SK-N-SH (cell line): ENCODE measurements around the gene APLP1. TPM values are rescaled to one million over a fixed set of nuclear protein-coding genes. Genes with fewer than 3 reads are reported as not detected.

ENCODE experiments used
- CTCF ChIA-PET: fragments of 300-600, 350-600 bp; formaldehyde crosslinking; extraction: SDS; loops from one replicate; lab custom pipeline; 2021; lab: Yijun Ruan, JAX
- POLR2A ChIA-PET: fragments of 350-600 bp; sonication (Branson Sonifier 250); formaldehyde crosslinking; extraction: SDS; loops from one replicate; lab custom pipeline; 2020; ENCODE audit warnings: antibody characterized with exemption, inconsistent platforms; lab: Yijun Ruan, JAX
- DNase-seq: peaks from one replicate; pipeline ENCODE4 v3.0.0; 2012
- H2AFZ ChIP-seq: fragments of 200-600 bp; sonication (generic); 2 replicates; pipeline ENCODE4 v1.8.1; 2016; ENCODE audit warnings: antibody characterized with exemption, mild to moderate bottlenecking, low read depth
- H3F3A ChIP-seq: fragments of 200-600 bp; sonication (generic); replicated peaks from 2 replicates; pipeline ENCODE3; 2016; ENCODE audit warnings: antibody characterized with exemption, mild to moderate bottlenecking; ENCODE audit not compliant: insufficient read depth
- H3K27ac ChIP-seq, 2 experiments: fragments of 200-500 bp in 1 of 2; fragments of 200-600 bp in 1 of 2; sonication (Bioruptor generic) in 1 of 2; sonication (generic), shearing (Covaris generic) in 1 of 2; 2 replicates each; pipeline versions ENCODE4 v1.5.1 to v1.6.1; 2014 to 2016; ENCODE audit warnings: low read depth in 2 of 2, inconsistent platforms in 1 of 2, low read length in 1 of 2, mild to moderate bottlenecking in 1 of 2, mixed read lengths in 1 of 2
- H3K27me3 ChIP-seq: fragments of 200-600 bp; sonication (generic), shearing (Covaris generic); 2 replicates; pipeline ENCODE4 v1.6.1; 2016; ENCODE audit warnings: mixed run types; ENCODE audit not compliant: insufficient read depth
- H3K36me3 ChIP-seq, 2 experiments: fragments of 200-500 bp in 1 of 2; fragments of 200-600 bp in 1 of 2; sonication (Bioruptor generic) in 1 of 2; sonication (generic) in 1 of 2; replicated peaks in 1 of 2; 2 replicates each; pipeline versions ENCODE3 to v1.5.1; 2014 to 2016; ENCODE audit warnings: low read length in 1 of 2, mild to moderate bottlenecking in 1 of 2; ENCODE audit not compliant: insufficient read depth in 2 of 2, control insufficient read depth in 1 of 2
- H3K4me1 ChIP-seq, 2 experiments: fragments of 200-500 bp in 1 of 2; fragments of 200-600 bp in 1 of 2; sonication (Bioruptor generic) in 1 of 2; sonication (generic), shearing (Covaris generic) in 1 of 2; 2 replicates each; pipeline versions ENCODE4 v1.5.1 to v1.6.1; 2014 to 2016; ENCODE audit warnings: low read depth in 1 of 2, low read length in 1 of 2, mixed run types in 1 of 2; ENCODE audit not compliant: insufficient read depth in 2 of 2, control insufficient read depth in 1 of 2
- H3K4me2 ChIP-seq: fragments of 200-600 bp; sonication (generic), shearing (Covaris generic); 2 replicates; pipeline ENCODE4 v1.6.1; 2017; ENCODE audit warnings: mixed run types
- H3K4me3 ChIP-seq, 2 experiments: fragments of 200-500 bp in 1 of 2; fragments of 200-600 bp in 1 of 2; sonication (Bioruptor generic) in 1 of 2; sonication (generic), shearing (Covaris generic) in 1 of 2; 2 replicates each; pipeline versions ENCODE4 v1.5.1 to v1.8.1; 2014 to 2016; ENCODE audit warnings: low read depth in 2 of 2, inconsistent platforms in 1 of 2, low read length in 1 of 2, mild to moderate bottlenecking in 1 of 2, mixed read lengths in 1 of 2, moderate library complexity in 1 of 2
- H3K79me2 ChIP-seq: fragments of 200-600 bp; sonication (generic); 2 replicates; pipeline ENCODE4 v1.8.1; 2017; ENCODE audit warnings: mild to moderate bottlenecking; ENCODE audit not compliant: insufficient read depth
- H3K9ac ChIP-seq: fragments of 200-600 bp; sonication (generic); 2 replicates; pipeline ENCODE4 v1.6.1; 2017; ENCODE audit warnings: mixed run types
- H3K9me2 ChIP-seq: fragments of 200-600 bp; sonication (generic); 2 replicates; pipeline ENCODE4 v1.6.1; 2017; ENCODE audit warnings: mixed run types
- H3K9me3 ChIP-seq: fragments of 200-600 bp; sonication (generic); 2 replicates; pipeline ENCODE4 v1.6.1; 2017; ENCODE audit warnings: mixed run types, mild to moderate bottlenecking, moderate library complexity
- H4K20me1 ChIP-seq: fragments of 200-600 bp; sonication (generic); 2 replicates; pipeline ENCODE4 v1.6.1; 2017; ENCODE audit warnings: mild to moderate bottlenecking, mixed run types; ENCODE audit not compliant: insufficient read depth
- ELF1 ChIP-seq: IDR thresholded peaks from 2 replicates; pipeline ENCODE4 v1.4.0; 2012
- FOSL2 ChIP-seq: IDR thresholded peaks from 2 replicates; pipeline ENCODE4 v1.4.0; 2012; ENCODE audit warnings: low read depth, mild to moderate bottlenecking, moderate library complexity, borderline replicate concordance
- FOXM1 ChIP-seq: IDR thresholded peaks from 2 replicates; pipeline ENCODE4 v1.4.0; 2012; ENCODE audit warnings: low read depth, mild to moderate bottlenecking
- MEF2A ChIP-seq: IDR thresholded peaks from 2 replicates; pipeline ENCODE4 v1.4.0; 2012; ENCODE audit warnings: low read depth, borderline replicate concordance
- MXI1 ChIP-seq: IDR thresholded peaks from 2 replicates; pipeline ENCODE4 v1.6.1; 2012; ENCODE audit warnings: mild to moderate bottlenecking, low read depth, low read length, improper control_type of control experiment
- POLR2AphosphoS5 ChIP-seq: IDR thresholded peaks from 2 replicates; pipeline ENCODE4 v1.6.1; 2012; ENCODE audit warnings: low read depth, low read length
- RAD21 ChIP-seq: IDR thresholded peaks from 2 replicates; pipeline ENCODE4 v1.6.1; 2012; ENCODE audit warnings: mild to moderate bottlenecking, low read length
- RFX5 ChIP-seq: IDR thresholded peaks from 2 replicates; pipeline ENCODE4 v1.6.1; 2012; ENCODE audit warnings: mild to moderate bottlenecking, improper control_type of control experiment, low read length
- RXRA ChIP-seq: IDR thresholded peaks from 2 replicates; pipeline ENCODE4 v1.4.0; 2012; ENCODE audit warnings: low read depth, mild to moderate bottlenecking, borderline replicate concordance
- SIN3A ChIP-seq: IDR thresholded peaks from 2 replicates; pipeline ENCODE4 v1.6.1; 2012; ENCODE audit warnings: low read depth, mild to moderate bottlenecking, low read length, moderate library complexity, borderline replicate concordance
- TAF1 ChIP-seq: IDR thresholded peaks from 2 replicates; pipeline ENCODE4 v1.6.1; 2012; ENCODE audit warnings: low read depth, mild to moderate bottlenecking, low read length, moderate library complexity, borderline replicate concordance
- TCF12 ChIP-seq: IDR thresholded peaks from 2 replicates; pipeline ENCODE4 v1.4.0; 2012
- WGBS: methylation state at CpG from one replicate; pipeline ENCODE4 v1.1.6; 2017; ENCODE audit warnings: low lambda C conversion rate; 5-methylcytosine and 5-hydroxymethylcytosine counted together
- polyA plus RNA-seq, 3 experiments: library from polyadenylated mRNA; depleted of rRNA; stranded (reverse); fragments of >200 nt; gene quantifications; 2 replicates each; pipeline ENCODE4 v1.2.3, GENCODE V29; 2012
- TF ChIP-seq, protein P1 (sequence below): IDR thresholded peaks from 2 replicates; pipeline ENCODE4 v1.6.1; 2012; ENCODE audit warnings: mild to moderate bottlenecking, low read depth, low read length, moderate library complexity
- TF ChIP-seq, protein P2 (sequence below): IDR thresholded peaks from 2 replicates; pipeline ENCODE4 v1.4.0; 2012; ENCODE audit warnings: low read depth

Gene APLP1
- polyA plus RNA-seq, 1 of the 3 experiments (the other 2 are of a cell fraction) = 66.7 TPM

- POLR2A ChIA-PET = interaction anchor here (0.6 kb wide), 1 partner anchor 44 kb away, joined by 3 read pairs; no protein-coding TSS in a partner anchor
These were observed 11.5 kb downstream of the APLP1 start for GRCh38 chr19:35879770-35880317.

DNA sequence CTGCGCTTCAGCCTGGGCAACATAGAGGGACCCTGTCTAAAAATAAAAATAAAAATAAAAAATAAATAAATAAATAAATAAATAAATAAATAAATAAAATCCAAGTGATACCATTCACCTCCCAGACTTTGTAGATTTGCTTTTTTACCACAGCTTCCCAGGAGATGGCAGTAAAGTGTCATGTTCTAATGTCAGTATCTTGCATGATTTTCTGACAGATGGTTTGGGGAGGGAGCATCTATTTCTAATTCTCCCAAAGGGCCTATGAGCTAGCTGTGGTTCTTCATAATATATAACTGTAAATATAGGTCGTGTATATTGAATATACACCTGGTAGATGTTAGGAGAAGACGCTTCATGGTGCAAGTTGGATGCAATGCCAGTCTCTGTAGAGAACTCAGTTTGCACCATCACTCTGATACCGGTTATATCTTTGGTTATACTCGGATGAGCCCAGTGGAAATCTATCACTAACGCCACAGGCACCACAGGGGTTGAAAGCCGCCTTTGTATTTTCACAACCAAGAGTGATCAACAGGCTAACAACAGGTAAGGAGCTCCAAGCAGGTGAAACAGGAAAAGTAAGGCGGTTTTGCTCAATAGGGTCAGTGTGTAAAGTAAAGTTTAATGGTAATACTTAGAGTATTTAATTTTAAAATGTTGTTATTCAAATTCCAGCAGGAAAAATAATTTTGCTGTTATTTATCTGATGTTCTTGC lies 13.9 kb downstream of the APLP1 start:
- Histone ChIP-seq H3K4me2 (no peak overlapping the region), H3K9me3 (no peaks in the 10 kb centered on the region), H3K9ac (no peak overlapping the region), H3K4me3 (no peak overlapping the region), H3F3A (no peaks in the 10 kb centered on the region), H3K27ac (no peak overlapping the region), H3K27me3 (no peaks in the 10 kb centered on the region), H3K79me2 (no peaks in the 10 kb centered on the region), H2AFZ (no peak overlapping the region), H3K4me1 (no peaks in the 10 kb centered on the region; a peak in 1 of 4 replicates), H4K20me1 (0 out of 2 replicates have a peak, but pooled peaks cover 5% of the 10 kb centered on the region), H3K9me2 (no peaks in the 10 kb centered on the region), H3K36me3 (no peaks in the 10 kb centered on the region)
- WGBS = 27% methylated on average over 8 of the region's 8 CpGs
- ChIA-PET CTCF (interaction anchor here (0.7 to 6.3 kb wide), 19 partner anchors 9 to 298 kb away, joined by 3 to 57 read pairs (median 4); partner anchors contain the start of genes APLP1, POLR2I and TBCB), POLR2A (no interaction called here)
- DNase-seq = peak; percentile 79
- TF ChIP-seq FOXM1 = no peak
- peak; percentile 62; the same call in 1 of the 2 replicates for TF ChIP-seq MXI1
- TF ChIP-seq RFX5 = no peak
- no peak for TF ChIP-seq ELF1
- TF ChIP-seq MEF2A = no peak
- no peak for TF ChIP-seq RXRA
- TF ChIP-seq TCF12 = no peak
- TF ChIP-seq, protein P1, sequence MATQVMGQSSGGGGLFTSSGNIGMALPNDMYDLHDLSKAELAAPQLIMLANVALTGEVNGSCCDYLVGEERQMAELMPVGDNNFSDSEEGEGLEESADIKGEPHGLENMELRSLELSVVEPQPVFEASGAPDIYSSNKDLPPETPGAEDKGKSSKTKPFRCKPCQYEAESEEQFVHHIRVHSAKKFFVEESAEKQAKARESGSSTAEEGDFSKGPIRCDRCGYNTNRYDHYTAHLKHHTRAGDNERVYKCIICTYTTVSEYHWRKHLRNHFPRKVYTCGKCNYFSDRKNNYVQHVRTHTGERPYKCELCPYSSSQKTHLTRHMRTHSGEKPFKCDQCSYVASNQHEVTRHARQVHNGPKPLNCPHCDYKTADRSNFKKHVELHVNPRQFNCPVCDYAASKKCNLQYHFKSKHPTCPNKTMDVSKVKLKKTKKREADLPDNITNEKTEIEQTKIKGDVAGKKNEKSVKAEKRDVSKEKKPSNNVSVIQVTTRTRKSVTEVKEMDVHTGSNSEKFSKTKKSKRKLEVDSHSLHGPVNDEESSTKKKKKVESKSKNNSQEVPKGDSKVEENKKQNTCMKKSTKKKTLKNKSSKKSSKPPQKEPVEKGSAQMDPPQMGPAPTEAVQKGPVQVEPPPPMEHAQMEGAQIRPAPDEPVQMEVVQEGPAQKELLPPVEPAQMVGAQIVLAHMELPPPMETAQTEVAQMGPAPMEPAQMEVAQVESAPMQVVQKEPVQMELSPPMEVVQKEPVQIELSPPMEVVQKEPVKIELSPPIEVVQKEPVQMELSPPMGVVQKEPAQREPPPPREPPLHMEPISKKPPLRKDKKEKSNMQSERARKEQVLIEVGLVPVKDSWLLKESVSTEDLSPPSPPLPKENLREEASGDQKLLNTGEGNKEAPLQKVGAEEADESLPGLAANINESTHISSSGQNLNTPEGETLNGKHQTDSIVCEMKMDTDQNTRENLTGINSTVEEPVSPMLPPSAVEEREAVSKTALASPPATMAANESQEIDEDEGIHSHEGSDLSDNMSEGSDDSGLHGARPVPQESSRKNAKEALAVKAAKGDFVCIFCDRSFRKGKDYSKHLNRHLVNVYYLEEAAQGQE = peak; percentile 8; the same call in 1 of the 2 replicates
- peak; percentile 87 for TF ChIP-seq RAD21
- TF ChIP-seq SIN3A = no peak
- TF ChIP-seq POLR2AphosphoS5 = no peak

More at GRCh38 chr19:35879770-35880317, 11.5 kb downstream of the APLP1 start:
- no peaks in the 10 kb centered on the region for H3F3A ChIP-seq
- no peak overlapping the region for H3K4me3 ChIP-seq
- peaks cover 0 to 3% of the 10 kb centered on the region in 2 experiments for H3K36me3 ChIP-seq
- H3K4me1 ChIP-seq = no peaks in the 10 kb centered on the region; a peak in 1 of 4 replicates
- H3K27ac ChIP-seq = no peak overlapping the region
- H3K9ac ChIP-seq = no peak overlapping the region
- H3K9me2 ChIP-seq = no peaks in the 10 kb centered on the region
- WGBS = 27% methylated on average over 16 of the region's 28 CpGs
- H4K20me1 ChIP-seq = 0 out of 2 replicates have a peak, but pooled peaks cover 5% of the 10 kb centered on the region
- H3K9me3 ChIP-seq = no peaks in the 10 kb centered on the region
- DNase-seq = peak; percentile 79
- CTCF ChIA-PET = interaction anchor here (1.2 to 6.3 kb wide), 2 partner anchors 21 to 52 kb away, joined by 4 to 57 read pairs; partner anchors contain the start of gene NFKBID
- no peak overlapping the region for H3K4me2 ChIP-seq
- H3K27me3 ChIP-seq = no peaks in the 10 kb centered on the region
- no peaks in the 10 kb centered on the region for H3K79me2 ChIP-seq
- TF ChIP-seq MXI1 (0 out of 2 replicates have a peak, but pooled peaks have one; percentile 41), POLR2AphosphoS5 (no peak), MEF2A (no peak), FOSL2 (no peak), SIN3A (peak; percentile 75; the same call in 1 of the 2 replicates), TAF1 (no peak)
- TF ChIP-seq, protein P2, sequence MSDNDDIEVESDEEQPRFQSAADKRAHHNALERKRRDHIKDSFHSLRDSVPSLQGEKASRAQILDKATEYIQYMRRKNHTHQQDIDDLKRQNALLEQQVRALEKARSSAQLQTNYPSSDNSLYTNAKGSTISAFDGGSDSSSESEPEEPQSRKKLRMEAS = peak; percentile 72
- TF ChIP-seq, protein P1 = peak; percentile 100
- no peak overlapping the region for H2AFZ ChIP-seq
